NT2/D1 (cell line): ENCODE results near the gene NUCB1.
A peak's percentile ranks its signal among the peaks of the same experiment; 100 is the strongest.

Experiments
- DNase-seq: peaks from one replicate; pipeline ENCODE4 v3.0.0-alpha.2; 2011; ENCODE audit warnings: low read depth, low spot score
- H3K27me3 ChIP-seq: 2 replicates; pipeline ENCODE4 v1.6.0; 2011; ENCODE audit warnings: mild to moderate bottlenecking; ENCODE audit not compliant: insufficient read length, insufficient read depth
- H3K36me3 ChIP-seq: 2 replicates; pipeline ENCODE4 v1.6.1; 2011; ENCODE audit warnings: mild to moderate bottlenecking, low read length, mixed read lengths; ENCODE audit not compliant: insufficient read depth, insufficient read length
- H3K4me1 ChIP-seq: 2 replicates; pipeline ENCODE4 v1.5.1; 2011; ENCODE audit not compliant: insufficient read depth, insufficient read length
- H3K4me3 ChIP-seq: 2 replicates; pipeline ENCODE4 v1.5.1; 2011; ENCODE audit warnings: low read depth; ENCODE audit not compliant: insufficient read length
- H3K9ac ChIP-seq: 2 replicates; pipeline ENCODE4 v1.6.0; 2011; ENCODE audit warnings: low read depth; ENCODE audit not compliant: insufficient read length
- H3K9me3 ChIP-seq: 2 replicates; pipeline ENCODE4 v1.5.1; 2011; ENCODE audit warnings: mild to moderate bottlenecking, low read length; ENCODE audit not compliant: insufficient read depth
- SUZ12 ChIP-seq: IDR thresholded peaks from 2 replicates; pipeline ENCODE4 v1.6.1; 2011; ENCODE audit not compliant: insufficient read length, insufficient read depth; ENCODE audit errors: extremely low read depth
- YY1 ChIP-seq: IDR thresholded peaks from 2 replicates; pipeline ENCODE4 v1.6.1; 2011; ENCODE audit not compliant: insufficient read length, insufficient read depth
- ZNF274 ChIP-seq: IDR thresholded peaks from 2 replicates; pipeline ENCODE4 v1.6.1; 2011; ENCODE audit warnings: mild to moderate bottlenecking, low read depth, low read length

The NUCB1 gene

DNA sequence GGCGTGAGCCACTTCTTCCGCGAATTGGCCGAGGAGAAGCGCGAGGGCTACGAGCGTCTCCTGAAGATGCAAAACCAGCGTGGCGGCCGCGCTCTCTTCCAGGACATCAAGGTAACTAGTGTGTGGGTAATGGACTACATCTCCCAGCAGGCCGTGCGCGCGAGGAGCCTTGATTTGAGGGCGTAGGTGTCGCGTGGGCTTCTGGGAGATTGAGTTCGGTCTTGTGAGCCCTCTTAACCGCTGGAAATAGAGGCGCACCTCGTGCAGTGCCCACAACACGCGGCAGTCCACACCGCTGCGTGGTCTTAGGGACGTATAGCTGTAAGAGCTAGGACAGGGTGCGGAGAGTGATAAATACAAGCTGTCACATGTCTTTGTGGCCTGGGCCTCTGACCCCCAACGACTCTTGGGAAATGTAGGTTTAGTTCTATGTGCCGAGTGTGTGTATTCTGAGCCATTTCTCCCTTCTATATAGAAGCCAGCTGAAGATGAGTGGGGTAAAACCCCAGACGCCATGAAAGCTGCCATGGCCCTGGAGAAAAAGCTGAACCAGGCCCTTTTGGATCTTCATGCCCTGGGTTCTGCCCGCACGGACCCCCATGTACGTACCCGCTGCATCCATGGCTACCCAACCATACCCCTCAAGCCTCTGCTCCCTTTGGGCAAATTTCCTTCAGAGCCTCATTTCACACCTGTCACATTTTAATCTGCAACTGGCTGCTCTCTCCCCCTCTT lies 65.9 kb downstream of the NUCB1 start:
- no peak for DNase-seq
- Histone ChIP-seq H3K27me3 (no peaks in the 10 kb centered on the region), H3K9ac (peak overlapping the region; percentile 94), H3K36me3 (peaks cover 56% of the 10 kb centered on the region), H3K9me3 (no peaks in the 10 kb centered on the region; the same call in 1 of the 2 replicates), H3K4me3 (peak overlapping the region; percentile 83), H3K4me1 (peaks cover 3% of the 10 kb centered on the region)
- TF ChIP-seq ZNF274 = no peak
- TF ChIP-seq SUZ12 = no peak
- TF ChIP-seq YY1 = no peak

DNA sequence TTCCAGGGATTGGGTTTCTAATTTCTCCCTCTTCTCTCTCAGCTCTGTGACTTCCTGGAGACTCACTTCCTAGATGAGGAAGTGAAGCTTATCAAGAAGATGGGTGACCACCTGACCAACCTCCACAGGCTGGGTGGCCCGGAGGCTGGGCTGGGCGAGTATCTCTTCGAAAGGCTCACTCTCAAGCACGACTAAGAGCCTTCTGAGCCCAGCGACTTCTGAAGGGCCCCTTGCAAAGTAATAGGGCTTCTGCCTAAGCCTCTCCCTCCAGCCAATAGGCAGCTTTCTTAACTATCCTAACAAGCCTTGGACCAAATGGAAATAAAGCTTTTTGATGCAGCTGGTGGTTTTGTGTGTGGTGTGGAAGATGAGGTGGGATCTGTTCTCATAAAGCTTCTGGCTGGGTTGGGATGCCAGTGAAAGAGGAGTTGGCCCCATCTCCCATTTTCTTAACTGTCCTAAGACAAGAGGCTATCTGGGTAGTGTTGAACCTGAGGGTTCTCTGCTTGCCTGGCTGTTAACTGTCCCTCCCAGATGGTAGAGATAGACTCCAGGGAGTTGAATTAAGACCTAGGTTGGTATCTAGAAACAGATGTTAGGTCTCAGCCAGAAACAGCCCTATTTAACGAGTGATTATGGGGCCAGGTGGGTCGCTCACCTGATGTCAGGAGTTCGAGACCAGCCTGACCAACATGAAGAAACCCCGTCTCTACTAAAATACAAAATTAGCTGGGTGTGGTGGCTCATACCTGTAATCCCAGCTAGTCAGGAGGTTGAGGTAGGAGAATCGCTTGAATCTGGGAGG lies 66.6 kb downstream of the NUCB1 start:
- H3K4me3 ChIP-seq = peak overlapping the region; percentile 83
- no peaks in the 10 kb centered on the region; the same call in 1 of the 2 replicates for H3K9me3 ChIP-seq
- H3K27me3 ChIP-seq = no peaks in the 10 kb centered on the region
- TF ChIP-seq ZNF274 (no peak), YY1 (no peak), SUZ12 (no peak)
- H3K4me1 ChIP-seq = peaks cover 2% of the 10 kb centered on the region
- peak overlapping the region; percentile 94 for H3K9ac ChIP-seq
- H3K36me3 ChIP-seq = peaks cover 51% of the 10 kb centered on the region
- DNase-seq = no peak

DNA sequence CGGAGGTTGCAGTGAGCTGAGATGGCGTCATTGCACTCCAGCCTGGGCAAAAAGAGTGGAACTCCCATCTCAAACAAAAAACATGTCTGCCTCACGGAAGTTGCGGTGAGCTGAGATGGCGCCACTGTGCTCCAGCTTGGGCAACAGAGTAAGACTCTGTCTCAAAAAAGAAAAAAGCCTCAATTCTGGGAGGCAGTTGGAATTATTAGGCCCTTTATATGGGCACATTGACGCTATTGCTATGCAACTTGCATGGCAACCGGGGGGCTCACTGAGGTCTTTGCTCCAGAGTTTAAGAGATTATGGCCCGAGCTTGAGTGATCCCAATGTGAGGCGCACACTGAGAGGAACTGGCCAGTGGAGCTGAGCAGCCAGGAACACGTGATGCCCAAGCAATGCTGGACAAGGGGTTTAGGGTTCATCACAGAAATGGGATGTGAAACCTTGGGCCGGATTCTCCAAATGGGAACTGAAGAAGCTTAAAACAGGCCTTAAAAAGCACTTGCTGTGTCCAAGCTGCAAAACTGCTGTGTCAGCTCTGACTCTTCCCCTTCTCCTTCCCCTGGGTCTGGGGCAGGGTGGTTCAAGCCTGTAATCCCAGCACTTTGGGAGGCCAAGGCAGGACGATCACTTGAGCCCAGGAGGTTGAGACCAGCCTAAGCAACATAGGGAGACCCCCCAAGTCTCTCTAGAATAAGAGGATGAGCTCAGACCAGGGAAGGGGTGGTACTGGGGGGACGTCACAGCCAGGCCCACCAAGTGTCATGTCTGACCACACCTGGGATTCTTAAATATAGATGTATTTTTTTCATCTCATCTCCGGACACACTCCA lies 67.5 kb downstream of the NUCB1 start:
- no peak overlapping the region for H3K9ac ChIP-seq
- H3K9me3 ChIP-seq = no peaks in the 10 kb centered on the region; the same call in 1 of the 2 replicates
- no peak for TF ChIP-seq SUZ12
- TF ChIP-seq YY1 = no peak
- TF ChIP-seq ZNF274 = no peak
- DNase-seq = no peak
- H3K27me3 ChIP-seq = no peaks in the 10 kb centered on the region
- H3K36me3 ChIP-seq = peaks cover 51% of the 10 kb centered on the region
- peak overlapping the region; percentile 1 for H3K4me3 ChIP-seq
- peaks cover 2% of the 10 kb centered on the region for H3K4me1 ChIP-seq

DNA sequence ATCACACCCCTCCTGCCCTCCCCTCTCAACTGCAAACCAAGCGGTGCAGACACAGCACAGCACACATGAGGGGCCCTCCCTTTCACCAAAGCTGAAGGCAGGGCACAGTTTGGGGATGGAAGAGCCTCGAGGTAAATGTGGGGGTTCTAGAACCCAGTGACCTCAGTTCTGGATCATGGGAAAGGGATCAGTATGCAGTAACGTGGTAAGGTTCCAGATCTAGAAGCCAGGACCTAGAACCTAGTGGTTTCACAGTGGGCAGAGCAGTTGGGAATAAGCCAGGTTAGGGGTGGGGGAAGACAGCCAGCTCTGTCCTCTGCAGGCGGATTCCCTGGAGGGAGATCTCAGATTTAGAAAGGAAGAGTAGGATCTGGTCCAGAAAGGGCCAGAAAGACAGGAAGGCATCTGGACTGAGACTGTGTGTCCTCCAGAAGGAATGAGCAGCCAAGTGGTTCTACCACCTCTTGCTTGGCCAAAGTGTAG lies 68.1 kb downstream of the NUCB1 start:
- no peaks in the 10 kb centered on the region; the same call in 1 of the 2 replicates for H3K9me3 ChIP-seq
- DNase-seq = no peak
- H3K36me3 ChIP-seq = peaks cover 56% of the 10 kb centered on the region
- no peak overlapping the region for H3K4me3 ChIP-seq
- TF ChIP-seq YY1 (no peak), SUZ12 (no peak), ZNF274 (no peak)
- H3K9ac ChIP-seq = no peak overlapping the region
- peaks cover 2% of the 10 kb centered on the region for H3K4me1 ChIP-seq
- no peaks in the 10 kb centered on the region for H3K27me3 ChIP-seq

DNA sequence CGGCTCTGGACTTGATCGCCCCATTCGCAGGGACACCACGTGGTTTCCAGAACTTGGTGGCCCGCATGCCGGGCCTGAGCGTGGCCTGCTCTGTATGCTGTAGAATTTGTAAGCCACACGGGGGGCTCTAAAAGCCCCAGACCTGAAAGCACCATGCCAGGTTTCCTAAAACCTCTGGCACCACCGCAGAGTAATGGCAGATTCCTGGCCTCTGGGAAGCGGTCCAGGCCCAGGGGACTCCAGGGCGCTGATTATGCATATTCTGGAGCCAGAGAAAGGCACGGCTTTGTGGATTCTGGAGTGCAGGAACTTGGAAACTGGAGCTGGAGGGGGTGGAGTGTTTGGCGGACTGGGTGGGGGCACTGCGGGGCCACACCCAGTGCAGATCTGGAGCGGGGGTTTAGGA lies 68.7 kb downstream of the NUCB1 start:
- no peaks in the 10 kb centered on the region; the same call in 1 of the 2 replicates for H3K9me3 ChIP-seq
- peaks cover 59% of the 10 kb centered on the region for H3K36me3 ChIP-seq
- H3K9ac ChIP-seq = no peak overlapping the region
- peaks cover 2% of the 10 kb centered on the region for H3K4me1 ChIP-seq
- no peaks in the 10 kb centered on the region for H3K27me3 ChIP-seq
- DNase-seq = no peak
- no peak overlapping the region for H3K4me3 ChIP-seq
- no peak for TF ChIP-seq YY1
- no peak for TF ChIP-seq SUZ12
- TF ChIP-seq ZNF274 = no peak

DNA sequence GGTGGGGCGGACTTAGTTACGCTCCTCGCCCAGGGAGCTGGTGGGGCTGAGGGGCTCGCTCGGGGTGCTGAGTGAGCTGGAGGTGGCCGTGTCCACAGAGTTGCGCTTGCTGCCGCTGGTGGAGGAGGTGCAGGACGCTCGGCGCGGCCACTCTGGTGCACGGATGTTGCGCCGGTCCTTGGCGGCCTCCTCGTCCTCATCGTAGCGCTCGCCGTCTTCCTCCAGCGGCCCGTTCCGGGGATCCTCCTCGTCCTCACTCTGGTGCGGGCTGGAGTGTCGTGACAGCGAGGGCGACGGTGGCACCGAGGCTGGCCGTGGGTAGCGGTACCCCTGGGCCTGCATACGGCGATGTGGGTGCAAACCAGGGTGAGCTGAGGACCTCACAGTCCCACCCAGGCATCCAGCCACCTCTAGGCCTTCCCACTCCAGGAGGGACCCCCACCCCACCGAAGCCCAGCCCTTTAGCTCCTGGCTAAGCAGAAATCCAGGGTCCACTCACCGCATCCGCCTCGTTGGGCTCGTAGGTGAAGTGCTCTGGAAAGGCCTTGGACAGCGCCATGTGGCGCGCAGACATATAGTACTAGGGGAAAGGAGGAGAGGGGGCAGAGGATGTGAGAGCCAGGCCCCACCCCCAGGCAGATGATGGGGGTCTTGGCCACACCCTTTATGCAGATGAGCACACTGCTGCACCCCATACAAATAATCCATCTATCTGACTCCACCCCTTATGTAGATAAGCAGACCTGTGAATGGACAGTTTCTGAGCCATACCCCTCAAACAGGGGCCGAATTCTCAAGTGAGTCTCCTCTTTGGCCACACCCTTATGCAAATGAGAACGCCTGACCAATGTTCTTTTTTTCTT lies 69.4 kb downstream of the NUCB1 start:
- no peak overlapping the region for H3K4me3 ChIP-seq
- no peaks in the 10 kb centered on the region; the same call in 1 of the 2 replicates for H3K9me3 ChIP-seq
- no peaks in the 10 kb centered on the region for H3K27me3 ChIP-seq
- H3K9ac ChIP-seq = no peak overlapping the region
- no peak for TF ChIP-seq SUZ12
- TF ChIP-seq ZNF274 = no peak
- no peak for TF ChIP-seq YY1
- peaks cover 2% of the 10 kb centered on the region for H3K4me1 ChIP-seq
- DNase-seq = no peak
- peaks cover 66% of the 10 kb centered on the region for H3K36me3 ChIP-seq
